K562 (cell line): ENCODE data around the gene TXNDC15. TPM values are rescaled to one million over a fixed set of nuclear protein-coding genes. Genes with fewer than 3 reads are reported as not detected.
A peak's percentile ranks its signal among the peaks of the same experiment; 100 is the strongest.
"Not testable (repeated sequence)": the region's sequence is repeated elsewhere in the genome, so short reads cannot be mapped to it uniquely, and the experiment has no call there.

ENCODE experiments used
- ATAC-seq: fragments of 200-7000 bp; cut with Tn5 transposase; 3 replicates; pipeline ENCODE4 v1.9.1; 2020; ENCODE audit warnings: moderate library complexity
- BruUV-seq: library from RNA; stranded (reverse); fragments of 400-500 nt; replicated peaks from 2 replicates; lab custom pipeline; 2021; lab: Mats Ljungman, UMichigan
- CTCF ChIA-PET: fragments of 300-600 bp; formaldehyde crosslinking; extraction: SDS; loops from one replicate; lab custom pipeline; 2021; ENCODE audit warnings: low intra/inter-chr PET ratio; lab: Yijun Ruan, JAX
- POLR2A ChIA-PET: fragments of 300-600, 350-650 bp; sonication (Branson Sonifier 250); formaldehyde crosslinking; extraction: SDS; loops from one replicate; lab custom pipeline; 2021; ENCODE audit warnings: antibody characterized with exemption, inconsistent platforms; lab: Yijun Ruan, JAX
- DNase-seq, 4 experiments: peaks; one replicate each; pipeline versions ENCODE4 v3.0.0 to v3.0.0-alpha.2; 2011 to 2018; ENCODE audit warnings: low spot score in 3 of 4, mixed read lengths in 3 of 4; ENCODE audit errors: extremely low read depth in 1 of 4
- FAIRE-seq: peaks from 2 replicates; lab custom pipeline; 2011; peaks lifted over from hg19 to GRCh38; lab: Jason Lieb, UNC
- H2AFZ ChIP-seq: 2 replicates; pipeline ENCODE4 v1.6.0; 2011; ENCODE audit warnings: low read depth, low read length, control low read depth, inconsistent platforms
- H3K27ac ChIP-seq: fragments of 200-600 bp; 3 replicates; pipeline ENCODE4 v1.8.0; 2011; ENCODE audit warnings: low read depth, mild to moderate bottlenecking, control low read depth, inconsistent platforms, low read length, moderate library complexity, mixed read lengths; ENCODE audit errors: extremely low read depth
- H3K27me3 ChIP-seq, 2 experiments: fragments of 300-600 bp in 1 of 2; 2 replicates in 1 of 2; 3 replicates in 1 of 2; pipeline versions ENCODE4 v1.6.0 to v1.8.0; 2011; ENCODE audit warnings: inconsistent platforms in 2 of 2, low read length in 2 of 2, mild to moderate bottlenecking in 1 of 2, mixed read lengths in 1 of 2, moderate library complexity in 1 of 2; ENCODE audit not compliant: control insufficient read depth in 2 of 2, insufficient read depth in 2 of 2
- H3K36me3 ChIP-seq: fragments of 300-600 bp; 3 replicates; pipeline ENCODE4 v1.8.0; 2011; ENCODE audit warnings: mild to moderate bottlenecking, low read length, inconsistent platforms; ENCODE audit not compliant: control insufficient read depth, insufficient read depth
- H3K4me1 ChIP-seq, 2 experiments: fragments of 200-600 bp in 1 of 2; replicated peaks in 1 of 2; 2 replicates in 1 of 2; 3 replicates in 1 of 2; pipeline versions ENCODE4 v1.5.1 to v1.8.0; 2011; ENCODE audit warnings: inconsistent platforms in 2 of 2, low read length in 2 of 2, mild to moderate bottlenecking in 1 of 2, mixed read lengths in 1 of 2, moderate library complexity in 1 of 2; ENCODE audit not compliant: control insufficient read depth in 2 of 2, insufficient read depth in 2 of 2
- H3K4me2 ChIP-seq: 2 replicates; pipeline ENCODE4 v1.6.1; 2011; ENCODE audit warnings: low read length, control low read depth, inconsistent platforms, mixed read lengths; ENCODE audit not compliant: insufficient read depth
- H3K4me3 ChIP-seq: fragments of 200-600 bp; sonication (generic), shearing (Covaris generic); 2 replicates; pipeline ENCODE4 v1.5.1; 2016; ENCODE audit warnings: control low read depth, inconsistent platforms
- H3K79me2 ChIP-seq: fragments of 200-600 bp; 3 replicates; pipeline ENCODE4 v1.8.0; 2011; ENCODE audit warnings: low read length, inconsistent platforms; ENCODE audit not compliant: control insufficient read depth, insufficient read depth
- H3K9ac ChIP-seq, 2 experiments: 2 replicates each; pipeline versions ENCODE4 v1.6.0 to v1.6.1; 2011; ENCODE audit warnings: low read depth in 2 of 2, low read length in 2 of 2, control low read depth in 1 of 2, inconsistent platforms in 1 of 2, mild to moderate bottlenecking in 1 of 2, mixed read lengths in 1 of 2; ENCODE audit not compliant: insufficient read depth in 1 of 2
- H3K9me1 ChIP-seq: one replicate; pipeline ENCODE4 v1.6.0; 2011; ENCODE audit warnings: inconsistent platforms, mild to moderate bottlenecking, low read length, moderate library complexity; ENCODE audit not compliant: control insufficient read depth, insufficient read depth
- H3K9me3 ChIP-seq: replicated peaks from 2 replicates; pipeline ENCODE4 v1.5.1; 2011; ENCODE audit warnings: low read depth, low read length, inconsistent platforms; ENCODE audit not compliant: control insufficient read depth, insufficient read depth
- H4K20me1 ChIP-seq: replicated peaks from 2 replicates; pipeline ENCODE4 v1.6.1; 2011; ENCODE audit warnings: low read length, inconsistent platforms, mixed read lengths; ENCODE audit not compliant: control insufficient read depth, insufficient read depth
- TRIM24 ChIP-seq, 2 experiments: fragments of 450-650 bp; IDR thresholded peaks; 2 replicates each; pipeline ENCODE4 v1.6.1; 2016
- whole genome bisulfite sequencing: fragments of 100-300 bp; shearing (Covaris generic); methylation state at CpG from one replicate; pipeline ENCODE4 v1.1.6; 2016; ENCODE audit warnings: low coverage, mixed read lengths; ENCODE audit not compliant: insufficient coverage; ENCODE audit errors: missing lambda C conversion rate; 5-methylcytosine and 5-hydroxymethylcytosine counted together
- in situ Hi-C: fragments of 300-500 bp; cut with MboI; formaldehyde crosslinking; loops from 4 replicates; pipeline ENCODE4 v1.15.0; 2018; ENCODE audit warnings: inconsistent platforms, mixed read lengths
- intact Hi-C: fragments of 100-400 bp; cut with micrococcal nuclease; formaldehyde crosslinking; loops from 2 replicates; pipeline ENCODE4 v1.14.2; 2022
- polyA plus RNA-seq, 8 experiments: library from polyadenylated mRNA; depleted of rRNA in 4 of 8; stranded (reverse) in 5 of 8; unstranded in 3 of 8; fragments of >200 nt; fragmentation: Nextera tagmentation in 2 of 8; fragmentation: Illumina TruSeq in 1 of 8; extraction: Ambion mirVana in 2 of 8; extraction: Trizol in 1 of 8; gene quantifications; 2 replicates each; pipeline versions ENCODE4 v1.2.1 to v1.2.3, GENCODE V29; 2011 to 2014; ENCODE audit warnings: inconsistent platforms in 1 of 8, missing spikeins in 1 of 8
- total RNA-seq, 7 experiments: library from RNA; depleted of rRNA in 6 of 7; stranded (reverse); fragments of >200 nt in 6 of 7; fragmentation: Illumina TruSeq in 2 of 7; extraction: Trizol in 2 of 7; gene quantifications; 2 replicates each; pipeline versions ENCODE4 v1.2.1 to v1.2.3, GENCODE V29; 2011 to 2021; ENCODE audit warnings: low replicate concordance in 1 of 7

Gene TXNDC15
- total and polyA plus RNA-seq, 9 of the 15 experiments (the other 6 are each of a cell fraction or from before 2014, with no cell fraction given), result 3.0 to 15.4 (median 12.3) TPM

- ATAC-seq, H3K27me3 ChIP-seq, in situ Hi-C loops, BruUV-seq, H3K4me2 ChIP-seq, intact Hi-C loops, H3K4me1 ChIP-seq, FAIRE-seq, H3K4me3 ChIP-seq, CTCF ChIA-PET, DNase-seq, H3K9ac ChIP-seq, H3K9me1 ChIP-seq, H3K27ac ChIP-seq, H2AFZ ChIP-seq, H3K79me2 ChIP-seq, H4K20me1 ChIP-seq, H3K36me3 ChIP-seq, H3K9me3 ChIP-seq: not testable (repeated sequence)
- POLR2A ChIA-PET, result interaction anchor here (1.1 kb wide), 1 partner anchor 24 kb away, joined by 3 read pairs; the partner anchor contains the start of gene PCBD2
- WGBS, result 67% methylated on average over 1 of the region's 3 CpGs
- peak in 1 of 2 experiments; percentile 24; a peak in 1 of 4 replicates for TF ChIP-seq TRIM24 (IDR thresholded peaks at IDR 0.05)
Observed at GRCh38 chr5:134880937-134881336, 6.8 kb downstream of the TXNDC15 start.

DNA sequence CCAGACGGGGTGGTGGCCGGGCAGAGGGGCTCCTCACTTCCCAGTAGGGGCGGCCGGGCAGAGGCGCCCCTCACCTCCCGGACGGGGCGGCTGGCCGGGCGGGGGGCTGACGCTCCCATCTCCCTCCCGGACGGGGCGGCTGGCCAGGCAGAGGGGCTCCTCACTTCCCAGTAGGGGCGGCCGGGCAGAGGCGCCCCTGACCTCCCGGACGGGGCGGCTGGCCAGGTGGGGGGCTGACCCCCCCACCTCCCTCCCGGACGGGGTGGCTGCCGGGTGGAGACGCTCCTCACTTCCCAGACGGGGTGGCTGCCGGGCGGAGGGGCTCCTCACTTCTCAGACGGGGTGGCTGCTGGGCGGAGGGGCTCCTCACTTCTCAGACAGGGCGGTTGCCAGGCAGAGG lies 7.5 kb downstream of the TXNDC15 start:
- CTCF ChIA-PET, H3K36me3 ChIP-seq, H4K20me1 ChIP-seq, DNase-seq, H2AFZ ChIP-seq, H3K4me3 ChIP-seq, ATAC-seq, H3K9ac ChIP-seq, BruUV-seq, H3K79me2 ChIP-seq, FAIRE-seq, H3K9me3 ChIP-seq, intact Hi-C loops, H3K9me1 ChIP-seq, H3K4me1 ChIP-seq, H3K4me2 ChIP-seq, POLR2A ChIA-PET, H3K27me3 ChIP-seq, H3K27ac ChIP-seq, in situ Hi-C loops: not testable (repeated sequence)
- WGBS, result no CpG with 5 or more reads among the region's 30 CpGs
